ELF-1 (cell line): ENCODE data around the gene ADIRF.

Source experiments
- DNase-seq: peaks from one replicate; pipeline ENCODE4 v3.0.0-alpha.2; 2016; ENCODE audit warnings: low read depth, low spot score

ADIRF gene

GRCh38 chr10:86960003-86960862, 8.0 kb upstream of the ADIRF start:
- peak; percentile 88 for DNase-seq

GRCh38 chr10:86960863-86961434, 7.3 kb upstream of the ADIRF start:
- DNase-seq: no peak

GRCh38 chr10:86961481-86962091, 6.7 kb upstream of the ADIRF start:
- DNase-seq: no peak

GRCh38 chr10:86962136-86962980, 5.9 kb upstream of the ADIRF start:
- DNase-seq: no peak

- DNase-seq: no peak
Observed at GRCh38 chr10:86962981-86963310, 5.3 kb upstream of the ADIRF start.

GRCh38 chr10:86963341-86963919, 4.9 kb upstream of the ADIRF start:
- DNase-seq: no peak

- DNase-seq: no peak
Observed at GRCh38 chr10:86964061-86964846, 4.0 kb upstream of the ADIRF start.

- DNase-seq: no peak
Observed at GRCh38 chr10:86964847-86965190, 3.5 kb upstream of the ADIRF start.

- DNase-seq: no peak
Observed at GRCh38 chr10:86965986-86966654, 2.2 kb upstream of the ADIRF start.

GRCh38 chr10:86967481-86967941, 771 bp upstream of the ADIRF start:
- DNase-seq: no peak

- DNase-seq: no peak
Observed at GRCh38 chr10:86968994-86969355, 693 bp downstream of the ADIRF start.

- peak; percentile 64 for DNase-seq
Observed at GRCh38 chr10:86969421-86970041, 1.2 kb downstream of the ADIRF start.

GRCh38 chr10:86970162-86970981, 2.1 kb downstream of the ADIRF start:
- DNase-seq: peak; percentile 79

- DNase-seq: no peak
Observed at GRCh38 chr10:86970982-86971231, 2.6 kb downstream of the ADIRF start.

GRCh38 chr10:86971232-86971991, 3.1 kb downstream of the ADIRF start:
- DNase-seq: peak; percentile 67

- no peak for DNase-seq
Observed at GRCh38 chr10:86972613-86973380, 4.5 kb downstream of the ADIRF start.

GRCh38 chr10:86974484-86974883, 6.2 kb downstream of the ADIRF start:
- no peak for DNase-seq
